Loucy (cell line): Measurements from ENCODE around the gene DNM3.

Experiments used
- EZH2phosphoT487 ChIP-seq: fragments of 200-600 bp; IDR thresholded peaks from 2 replicates; pipeline ENCODE4 v1.6.1; 2018; ENCODE audit warnings: antibody characterized with exemption, mild to moderate bottlenecking, moderate library complexity, borderline replicate concordance
- TF ChIP-seq, protein P1 (sequence below): fragments of 200-600 bp; sonication (generic); conservative IDR thresholded peaks from 2 replicates; pipeline ENCODE4 v1.5.1; 2014; ENCODE audit warnings: mild to moderate bottlenecking, antibody characterized with exemption, low read length

DNA sequence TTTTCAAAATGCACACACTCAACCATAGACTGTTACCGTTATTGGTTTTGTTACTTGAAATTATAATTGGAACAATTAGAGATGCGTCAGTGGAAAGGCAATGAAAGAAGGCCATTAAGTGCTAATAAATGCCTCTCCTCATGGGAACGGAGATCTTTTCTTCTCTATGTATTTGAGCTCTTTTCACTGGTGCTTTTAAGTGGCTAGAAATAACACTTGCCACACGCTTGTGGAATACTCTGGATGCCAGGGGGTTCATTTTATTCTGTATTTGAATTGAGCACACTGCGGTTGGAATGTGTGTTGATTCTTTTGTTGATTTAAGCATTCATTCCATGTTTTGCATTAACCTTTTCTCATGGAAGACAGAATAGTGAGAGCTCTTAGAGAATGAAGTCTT lies 68.4 kb downstream of the DNM3 start:
- TF ChIP-seq, protein P1, sequence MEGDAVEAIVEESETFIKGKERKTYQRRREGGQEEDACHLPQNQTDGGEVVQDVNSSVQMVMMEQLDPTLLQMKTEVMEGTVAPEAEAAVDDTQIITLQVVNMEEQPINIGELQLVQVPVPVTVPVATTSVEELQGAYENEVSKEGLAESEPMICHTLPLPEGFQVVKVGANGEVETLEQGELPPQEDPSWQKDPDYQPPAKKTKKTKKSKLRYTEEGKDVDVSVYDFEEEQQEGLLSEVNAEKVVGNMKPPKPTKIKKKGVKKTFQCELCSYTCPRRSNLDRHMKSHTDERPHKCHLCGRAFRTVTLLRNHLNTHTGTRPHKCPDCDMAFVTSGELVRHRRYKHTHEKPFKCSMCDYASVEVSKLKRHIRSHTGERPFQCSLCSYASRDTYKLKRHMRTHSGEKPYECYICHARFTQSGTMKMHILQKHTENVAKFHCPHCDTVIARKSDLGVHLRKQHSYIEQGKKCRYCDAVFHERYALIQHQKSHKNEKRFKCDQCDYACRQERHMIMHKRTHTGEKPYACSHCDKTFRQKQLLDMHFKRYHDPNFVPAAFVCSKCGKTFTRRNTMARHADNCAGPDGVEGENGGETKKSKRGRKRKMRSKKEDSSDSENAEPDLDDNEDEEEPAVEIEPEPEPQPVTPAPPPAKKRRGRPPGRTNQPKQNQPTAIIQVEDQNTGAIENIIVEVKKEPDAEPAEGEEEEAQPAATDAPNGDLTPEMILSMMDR = no peak
- TF ChIP-seq EZH2phosphoT487 = no peak
